Measurements from ENCODE around the gene KIF26B. TPM values are rescaled to one million over a fixed set of nuclear protein-coding genes. Genes with fewer than 3 reads are reported as not detected.

Gene KIF26B
- total and polyA plus RNA-seq, 2 of the 4 experiments (the other 2 are of a cell fraction): 0.53 to 0.54 TPM

- CTCF ChIA-PET: no interaction called here
- H3K4me3 ChIP-seq (ENCODE audit: insufficient read depth, low read depth, low read length): no peak overlapping the region
- H2AK9ac ChIP-seq (replicated peaks; ENCODE audit: low read depth, low read length, poor library complexity): no peak overlapping the region
- no peak overlapping the region for H3K23ac ChIP-seq (ENCODE audit: low read depth, low read length)
- no TSS peak for BruUV-seq (replicated peaks)
- H3K4me1 ChIP-seq (ENCODE audit: control insufficient read depth, insufficient read depth, low read length): no peaks in the 10 kb centered on the region
- H4K20me1 ChIP-seq (ENCODE audit: insufficient read depth, low read length): no peaks in the 10 kb centered on the region
- no peaks in the 10 kb centered on the region for H3K36me3 ChIP-seq (ENCODE audit: control insufficient read depth, insufficient read depth, low read length)
- H2AK5ac ChIP-seq (ENCODE audit: low read depth, low read length): no peak overlapping the region
- no peak overlapping the region for H4K91ac ChIP-seq (ENCODE audit: insufficient read depth, low read depth, low read length)
- H2BK20ac ChIP-seq (ENCODE audit: low read depth, low read length): no peak overlapping the region
- H3K4me2 ChIP-seq (ENCODE audit: low read depth, low read length): no peak overlapping the region
- POLR2A ChIA-PET (ENCODE audit: unreplicated experiment): no interaction called here
- no peak overlapping the region for H4K8ac ChIP-seq (ENCODE audit: low read depth in 2 of 2, low read length in 2 of 2)
- H3K18ac ChIP-seq (ENCODE audit: low read depth, low read length): no peak overlapping the region
- ATAC-seq (ENCODE audit: low read depth) (no peak), DNase-seq (no peak)
- H4K5ac ChIP-seq (ENCODE audit: low read depth, low read length): no peak overlapping the region
- no peak overlapping the region for H3K14ac ChIP-seq (replicated peaks; ENCODE audit: low read depth, low read length)
- no peak overlapping the region for H2BK15ac ChIP-seq (ENCODE audit: low read depth, low read length)
- H3K9ac ChIP-seq (ENCODE audit: low read depth, low read length): no peak overlapping the region
- H3K9me1 ChIP-seq (ENCODE audit: insufficient read depth, low read length): no peaks in the 10 kb centered on the region
- H3K27me3 ChIP-seq (ENCODE audit: control insufficient read depth, insufficient read depth, low read length): no peaks in the 10 kb centered on the region; the same call in 1 of the 2 replicates
- no peaks in the 10 kb centered on the region for H3K9me3 ChIP-seq (ENCODE audit: control insufficient read depth, insufficient read depth, low read length)
- H2BK120ac ChIP-seq (ENCODE audit: low read depth, low read length): no peak overlapping the region
- in situ Hi-C loops (cut with MboI; ENCODE audit: low sequenced_read_pairs) (no loop called here), intact Hi-C loops (cut with micrococcal nuclease) (no loop called here), dilution Hi-C loops (cut with HindIII; ENCODE audit: low sequenced_read_pairs, unreplicated experiment) (no loop called here)
- H2AFZ ChIP-seq (replicated peaks; ENCODE audit: low read length, poor library complexity): no peak overlapping the region
- H3K56ac ChIP-seq (ENCODE audit: extremely low read depth, insufficient read depth, low read length): no peak overlapping the region
- no peaks in the 10 kb centered on the region for H3K79me1 ChIP-seq (ENCODE audit: low read depth in 1 of 2, low read length in 2 of 2)
- no peak overlapping the region for H3K27ac ChIP-seq (ENCODE audit: insufficient read depth, low read length)
- WGBS, 2 experiments (ENCODE audit: extremely low coverage in 2 of 2, insufficient read length in 1 of 2): no CpG with 5 or more reads among the region's 3 CpGs
- H2BK5ac ChIP-seq (ENCODE audit: low read depth, low read length, poor library complexity, severe bottlenecking): no peak overlapping the region
- TF ChIP-seq MXI1 (IDR thresholded peaks at IDR 0.05; ENCODE audit: borderline replicate concordance, low read depth, low read length) (no peak), SMC3 (IDR thresholded peaks at IDR 0.05; ENCODE audit: low read depth, low read length) (no peak), NFE2L2 (IDR thresholded peaks at IDR 0.05; ENCODE audit: low read depth, low read length) (no peak), ELK1 (IDR thresholded peaks at IDR 0.05; ENCODE audit: borderline replicate concordance, low read depth, low read length) (no peak), RCOR1 (IDR thresholded peaks at IDR 0.05; ENCODE audit: insufficient replicate concordance, low read length) (no peak), RFX5 (IDR thresholded peaks at IDR 0.05; ENCODE audit: low read depth, low read length) (no peak), CHD1 (IDR thresholded peaks at IDR 0.05; ENCODE audit: low read depth, low read length) (no peak), FOS (IDR thresholded peaks at IDR 0.05; ENCODE audit: low read depth, low read length) (no peak), POLR2A (IDR thresholded peaks at IDR 0.05; ENCODE audit: low read depth, low read length) (no peak), CTCF (conservative IDR thresholded peaks at IDR 0.05; ENCODE audit: low read depth, low read length) (no peak), MAZ (IDR thresholded peaks at IDR 0.05; ENCODE audit: borderline replicate concordance, low read depth, low read length) (no peak), MAFK (IDR thresholded peaks at IDR 0.05; ENCODE audit: low read depth, low read length) (no peak)
- H3K4ac ChIP-seq (ENCODE audit: low read depth, low read length): no peak overlapping the region
These were observed 38.0 kb upstream of the KIF26B start for GRCh38 chr1:245116751-245117150.

Data from IMR-90 (cell line).